ENCODE results near the gene PWWP3B. TPM values are rescaled to one million over a fixed set of nuclear protein-coding genes. Genes with fewer than 3 reads are reported as not detected.

Gene PWWP3B
- total and polyA plus RNA-seq, 10 of the 15 experiments (the other 5 are each of a cell fraction or from before 2014, with no cell fraction given), result 0.03 TPM; not detected in 9

DNA sequence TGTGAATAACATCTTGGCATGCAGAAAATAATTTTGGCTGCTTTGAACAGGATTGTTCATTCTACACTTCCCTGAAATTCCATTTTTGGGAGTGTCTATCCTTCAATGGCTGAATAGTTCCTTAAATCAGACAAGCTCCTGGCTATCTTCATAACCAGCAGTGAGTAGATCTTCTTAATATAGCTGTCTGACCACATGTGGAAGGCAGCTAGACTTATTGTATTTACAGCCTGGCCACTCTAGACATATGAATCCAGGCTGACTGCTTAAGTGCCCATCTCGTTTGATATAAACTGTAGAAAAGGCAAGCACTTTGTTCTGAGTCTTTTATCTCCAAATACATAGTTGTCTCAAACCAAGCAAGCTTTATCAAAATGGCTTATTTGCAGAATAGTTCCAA is 40.0 kb downstream of the PWWP3B start:
- SMC1A ChIA-PET (ENCODE audit: uncharacterized antibody, unreplicated experiment), result no interaction called here
- CTCF ChIA-PET, result no interaction called here
- Histone ChIP-seq H3K79me2 (ENCODE audit: control insufficient read depth, insufficient read depth, low read length) (no peaks in the 10 kb centered on the region), H3K27ac (ENCODE audit: control insufficient read depth, insufficient read depth) (no peak overlapping the region), H2AFZ (ENCODE audit: control insufficient read depth, low read depth, low read length) (no peak overlapping the region), H3K36me3 (ENCODE audit: control insufficient read depth in 2 of 2, insufficient read depth in 2 of 2, low read length in 1 of 2) (no peaks in the 10 kb centered on the region), H3K27me3 (replicated peaks in 1 of 2; ENCODE audit: control insufficient read depth in 2 of 2, insufficient read depth in 2 of 2, low read length in 1 of 2) (no peaks in the 10 kb centered on the region), H3K4me2 (ENCODE audit: control insufficient read depth, insufficient read depth) (no peak overlapping the region), H3K4me1 (ENCODE audit: control insufficient read depth, insufficient read depth, low read length) (no peaks in the 10 kb centered on the region), H3K9me3 (replicated peaks; ENCODE audit: control insufficient read depth, insufficient read depth, low read length) (no peaks in the 10 kb centered on the region), H4K20me1 (ENCODE audit: control insufficient read depth, insufficient read depth) (no peaks in the 10 kb centered on the region), H3K4me3 (no peak overlapping the region), H3K9ac (ENCODE audit: control insufficient read depth, insufficient read depth, low read length) (no peak overlapping the region)
- DNase-seq (ENCODE audit: low read depth, low spot score) (no peak), ATAC-seq (no peak), FAIRE-seq (no peak)
- in situ Hi-C loops (cut with MboI) (no loop called here), intact Hi-C loops (cut with micrococcal nuclease; ENCODE audit: unreplicated experiment) (no loop called here)
- RAD21 ChIA-PET (ENCODE audit: unreplicated experiment), result no interaction called here
- BruUV-seq (replicated peaks), result no TSS peak
- POLR2A ChIA-PET, result no interaction called here
- TF ChIP-seq SPI1 (IDR thresholded peaks at IDR 0.05; ENCODE audit: borderline replicate concordance, insufficient read depth, low read depth, low read length), result no peak
- no peak for TF ChIP-seq SKIL (IDR thresholded peaks at IDR 0.05; ENCODE audit: low read depth, poor library complexity, severe bottlenecking)
- TF ChIP-seq RB1 (IDR thresholded peaks at IDR 0.05; ENCODE audit: borderline replicate concordance), result no peak
- no peak for TF ChIP-seq YY1 (IDR thresholded peaks at IDR 0.05; ENCODE audit: low read depth, low read length)
- no peak for TF ChIP-seq CEBPB (IDR thresholded peaks at IDR 0.05; ENCODE audit: borderline replicate concordance in 1 of 2, low read depth in 2 of 2, low read length in 2 of 2)
- no peak for TF ChIP-seq HDGF (IDR thresholded peaks at IDR 0.05)
- no peak for TF ChIP-seq MYC (IDR thresholded peaks at IDR 0.05; ENCODE audit: insufficient read depth, insufficient read length, insufficient replicate concordance, low read length, severe bottlenecking)
- TF ChIP-seq BCL11A (IDR thresholded peaks at IDR 0.05; ENCODE audit: low read depth, low read length), result no peak
- TF ChIP-seq ESRRA (IDR thresholded peaks at IDR 0.05; ENCODE audit: low read length), result no peak
- TF ChIP-seq ATF7 (IDR thresholded peaks at IDR 0.05; ENCODE audit: low read depth), result no peak
- TF ChIP-seq ZNF384 (IDR thresholded peaks at IDR 0.05; ENCODE audit: borderline replicate concordance, low read depth, low read length), result no peak
- TF ChIP-seq ETV6 (conservative IDR thresholded peaks at IDR 0.05 in 1 of 2, IDR thresholded peaks at IDR 0.05 in 1 of 2; ENCODE audit: borderline replicate concordance in 1 of 2, low read depth in 1 of 2), result no peak
- no peak for TF ChIP-seq STAT1 (conservative IDR thresholded peaks at IDR 0.05)
- no peak for TF ChIP-seq RUNX3 (IDR thresholded peaks at IDR 0.05; ENCODE audit: low read length)
- TF ChIP-seq BHLHE40 (IDR thresholded peaks at IDR 0.05; ENCODE audit: borderline replicate concordance in 1 of 2, low read depth in 2 of 2, low read length in 1 of 2), result no peak
- TF ChIP-seq HCFC1 (IDR thresholded peaks at IDR 0.05; ENCODE audit: low read length), result no peak
- TF ChIP-seq YBX1 (IDR thresholded peaks at IDR 0.05), result no peak
- TF ChIP-seq ZNF207 (IDR thresholded peaks at IDR 0.05; ENCODE audit: borderline replicate concordance), result no peak
- no peak for TF ChIP-seq IKZF1 (conservative IDR thresholded peaks at IDR 0.05)
- 0% methylated on average over 1 of the region's 1 CpG for WGBS (ENCODE audit: insufficient coverage, insufficient replicate concordance, low lambda C conversion rate, missing lambda C conversion rate)
